AG04450 (cell line): Measurements from ENCODE around the gene ASPM. TPM values are rescaled to one million over a fixed set of nuclear protein-coding genes. Genes with fewer than 3 reads are reported as not detected.

Source experiments
- CTCF ChIA-PET: fragments of 300-600, 350-600 bp; formaldehyde crosslinking; extraction: SDS; loops from one replicate; lab custom pipeline; 2022; ENCODE audit warnings: antibody characterized with exemption, inconsistent platforms; lab: Charles Lee
- POLR2A ChIA-PET: fragments of 350-600 bp; formaldehyde crosslinking; extraction: SDS; loops from one replicate; lab custom pipeline; 2021; ENCODE audit warnings: antibody characterized with exemption, inconsistent platforms; lab: Yijun Ruan, JAX
- DNase-seq: peaks from one replicate; pipeline ENCODE4 v3.0.0-alpha.2; 2011; ENCODE audit warnings: low read depth, low spot score
- H3K27ac ChIP-seq: one replicate; pipeline ENCODE4 v1.5.1; 2012; ENCODE audit warnings: low read depth, low read length, control low read depth
- H3K27me3 ChIP-seq: one replicate; pipeline ENCODE4 v1.6.0; 2012; ENCODE audit warnings: low read length; ENCODE audit not compliant: control insufficient read depth, insufficient read depth
- H3K4me3 ChIP-seq: 2 replicates; pipeline ENCODE4 v1.5.1; 2011; ENCODE audit warnings: mild to moderate bottlenecking, low read depth, low read length, control low read depth
- H3K9me3 ChIP-seq: 2 replicates; pipeline ENCODE4 v1.5.1; 2012; ENCODE audit warnings: low read length; ENCODE audit not compliant: control insufficient read depth, insufficient read depth
- CTCF ChIP-seq: IDR thresholded peaks from 2 replicates; pipeline ENCODE4 v1.5.1; 2011; ENCODE audit warnings: low read depth, low read length, control low read depth, inconsistent platforms
- polyA plus RNA-seq: library from polyadenylated mRNA; depleted of rRNA; stranded (reverse); fragments of >200 nt; gene quantifications from 2 replicates; pipeline ENCODE4 v1.2.3, GENCODE V29; 2011

The ASPM gene
- polyA plus RNA-seq, 1 experiment: 6.1 TPM

DNA sequence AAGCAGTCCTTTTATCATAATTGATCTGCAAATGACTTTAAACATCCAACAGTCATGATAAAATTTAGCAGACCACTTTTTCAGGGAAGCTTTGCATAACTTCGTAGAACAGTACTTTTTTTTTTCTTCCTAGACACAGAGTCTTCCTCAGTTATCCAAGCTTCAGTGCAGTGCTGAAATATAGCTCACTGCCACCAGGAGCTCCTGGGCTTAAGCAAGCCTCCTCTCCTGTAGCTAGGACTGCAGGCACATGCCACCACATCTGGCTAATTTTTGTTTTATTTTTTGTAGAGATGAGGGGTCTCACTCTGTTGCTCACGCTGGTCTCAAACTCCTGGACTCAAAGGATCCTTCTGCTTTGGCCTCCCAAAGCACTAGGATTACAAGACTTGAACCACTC lies 83.3 kb downstream of the ASPM start:
- Histone ChIP-seq H3K27me3 (no peaks in the 10 kb centered on the region), H3K4me3 (no peak overlapping the region), H3K27ac (no peak overlapping the region), H3K9me3 (no peaks in the 10 kb centered on the region)
- no peak for TF ChIP-seq CTCF
- CTCF ChIA-PET: no interaction called here
- POLR2A ChIA-PET: no interaction called here
- DNase-seq: no peak

DNA sequence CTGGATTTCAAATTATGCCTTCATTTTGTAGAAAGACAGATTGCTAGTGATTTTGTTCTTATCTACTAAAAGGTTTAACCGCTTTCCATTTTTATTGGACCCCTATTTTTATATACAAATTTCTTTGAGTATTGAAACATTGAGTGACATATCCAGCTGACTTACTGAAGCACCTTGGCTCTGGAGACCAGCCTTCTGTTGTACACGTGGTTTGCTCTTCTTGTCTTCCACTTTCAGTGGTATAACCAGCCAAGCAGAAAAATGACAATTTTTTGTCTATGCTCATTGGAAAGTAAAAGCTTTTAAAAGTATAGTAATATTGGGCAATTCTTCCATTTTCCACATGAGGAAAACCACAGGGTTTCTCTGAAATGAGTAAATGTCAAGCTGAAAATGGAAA lies 83.8 kb downstream of the ASPM start:
- CTCF ChIA-PET: no interaction called here

GRCh38 chr1:197049100-197049499 lies 97.4 kb downstream of the ASPM start:
- DNase-seq: no peak
- H3K27me3 ChIP-seq: no peaks in the 10 kb centered on the region
- ChIA-PET POLR2A (no interaction called here), CTCF (interaction anchor here (0.6 kb wide), 1 partner anchor 351 kb away, joined by 15 read pairs; no protein-coding TSS in a partner anchor)
- H3K4me3 ChIP-seq: no peak overlapping the region
- no peak overlapping the region for H3K27ac ChIP-seq
- TF ChIP-seq CTCF: no peak
- no peaks in the 10 kb centered on the region for H3K9me3 ChIP-seq

More for the DNA sequence above, 83.8 kb downstream of the ASPM start:
- H3K9me3 ChIP-seq: no peaks in the 10 kb centered on the region
- no peak overlapping the region for H3K4me3 ChIP-seq
- DNase-seq: no peak
- POLR2A ChIA-PET: no interaction called here
- TF ChIP-seq CTCF: no peak
- H3K27me3 ChIP-seq: no peaks in the 10 kb centered on the region
- H3K27ac ChIP-seq: no peak overlapping the region

DNA sequence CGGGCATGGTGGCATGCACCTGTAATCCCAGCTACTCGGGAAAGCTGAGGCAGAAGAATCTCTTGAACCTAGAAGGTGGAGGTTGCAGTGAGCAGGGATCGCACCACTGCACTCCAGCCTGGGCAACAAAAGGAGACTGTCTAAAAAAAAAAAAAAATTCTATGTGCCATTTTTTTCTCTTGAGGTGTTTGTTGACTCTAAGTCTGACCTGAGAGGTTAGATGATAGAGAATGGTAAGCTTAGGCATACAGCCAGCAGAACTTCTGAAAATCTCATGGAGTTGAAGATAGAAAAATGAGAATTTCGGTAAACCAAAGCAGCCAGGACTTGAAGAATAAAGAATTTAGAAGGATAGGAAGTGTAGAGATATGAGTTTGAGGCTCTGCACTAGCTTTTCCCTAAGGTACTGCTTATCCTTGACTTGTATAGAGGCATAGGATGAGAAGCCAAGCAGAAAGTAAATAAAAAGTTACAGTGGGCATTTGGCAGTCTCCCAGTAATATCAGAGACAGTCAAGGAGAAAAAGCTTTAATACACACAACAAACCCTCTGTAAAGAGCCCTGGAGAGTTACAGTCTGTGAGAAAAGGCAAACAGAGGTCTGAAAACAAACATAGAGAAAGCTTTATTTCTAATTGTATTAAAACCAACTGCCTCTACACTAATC lies 103.7 kb downstream of the ASPM start:
- Histone ChIP-seq H3K9me3 (no peaks in the 10 kb centered on the region), H3K27ac (no peak overlapping the region), H3K27me3 (no peaks in the 10 kb centered on the region), H3K4me3 (no peak overlapping the region)
- CTCF ChIA-PET: no interaction called here
- POLR2A ChIA-PET: no interaction called here
- DNase-seq: no peak
- TF ChIP-seq CTCF: no peak

- H3K27ac ChIP-seq: no peak overlapping the region
- ChIA-PET CTCF (no interaction called here), POLR2A (no interaction called here)
- no peak for TF ChIP-seq CTCF
- no peaks in the 10 kb centered on the region for H3K9me3 ChIP-seq
- DNase-seq: no peak
- H3K27me3 ChIP-seq: no peaks in the 10 kb centered on the region
- H3K4me3 ChIP-seq: no peak overlapping the region
Observed at GRCh38 chr1:197041486-197042353, 104.7 kb downstream of the ASPM start.
